HuH-7 (cell line): ENCODE data around the gene USF2.

Source experiments
- DNase-seq: peaks from one replicate; pipeline ENCODE4 v3.0.0; 2011; ENCODE audit warnings: low spot score

USF2 gene

GRCh38 chr19:35246466-35247092 lies 22.2 kb upstream of the USF2 start:
- no peak for DNase-seq

GRCh38 chr19:35247526-35248309 lies 21.0 kb upstream of the USF2 start:
- peak; percentile 84 for DNase-seq

GRCh38 chr19:35248310-35249145 lies 20.2 kb upstream of the USF2 start, which contains the start of gene LSR:
LSR (plus strand) TSS chr19:35249002; CDS start chr19:35249023, 21 bp downstream.
- peak; percentile 96 for DNase-seq

- peak; percentile 52 for DNase-seq
These were observed 19.5 kb upstream of the USF2 start for GRCh38 chr19:35249146-35249847.

GRCh38 chr19:35249848-35250711 lies 18.7 kb upstream of the USF2 start:
- no peak for DNase-seq

GRCh38 chr19:35251456-35251855 lies 17.3 kb upstream of the USF2 start:
- no peak for DNase-seq

- no peak for DNase-seq
These were observed 15.2 kb upstream of the USF2 start for GRCh38 chr19:35253316-35254286.

GRCh38 chr19:35254341-35255297 lies 14.1 kb upstream of the USF2 start:
- DNase-seq, result no peak

- no peak for DNase-seq
These were observed 12.2 kb upstream of the USF2 start for GRCh38 chr19:35256566-35256965.

GRCh38 chr19:35257113-35257461 lies 11.7 kb upstream of the USF2 start:
- DNase-seq, result no peak

- no peak for DNase-seq
These were observed 8.0 kb upstream of the USF2 start for GRCh38 chr19:35260694-35261304.

GRCh38 chr19:35261356-35262100 lies 7.2 kb upstream of the USF2 start:
- DNase-seq, result no peak

- no peak for DNase-seq
These were observed 6.5 kb upstream of the USF2 start for GRCh38 chr19:35262101-35262761.

- no peak for DNase-seq
These were observed 4.3 kb upstream of the USF2 start for GRCh38 chr19:35264268-35265125.

- DNase-seq, result no peak
These were observed 3.4 kb upstream of the USF2 start for GRCh38 chr19:35265126-35265899.
